Activated T-helper 1 cell treated with Interleukin-2 at 50 U/mL for 16 hours (primary cell): ENCODE data around the gene RNU1-3.
"Not testable (repeated sequence)": the region's sequence is repeated elsewhere in the genome, so short reads cannot be mapped to it uniquely, and the experiment has no call there.

ENCODE experiments used
- DNase-seq: peaks from one replicate; pipeline ENCODE4 v3.0.0-alpha.2; 2020; ENCODE audit warnings: low read depth

RNU1-3 gene

DNA sequence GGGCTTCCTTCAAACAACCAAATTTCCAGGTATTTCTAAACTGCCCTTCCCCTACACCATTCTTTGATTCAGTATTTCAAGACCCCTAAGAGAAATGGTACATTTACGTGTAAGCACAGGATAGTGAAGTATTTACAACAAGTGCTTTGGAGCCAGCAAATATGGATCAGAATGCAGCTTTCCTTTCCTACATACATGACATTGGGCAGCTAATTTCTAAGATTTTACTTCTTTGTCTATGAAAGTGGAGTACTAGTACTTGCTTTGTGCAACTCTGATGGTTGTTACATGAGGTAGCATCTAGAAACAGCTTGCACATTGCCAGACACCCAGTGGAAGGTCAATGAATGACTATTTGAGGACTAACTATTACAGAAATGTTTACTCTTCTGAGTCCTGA is 15.2 kb downstream of the RNU1-3 start:
- not testable (repeated sequence) for DNase-seq

DNA sequence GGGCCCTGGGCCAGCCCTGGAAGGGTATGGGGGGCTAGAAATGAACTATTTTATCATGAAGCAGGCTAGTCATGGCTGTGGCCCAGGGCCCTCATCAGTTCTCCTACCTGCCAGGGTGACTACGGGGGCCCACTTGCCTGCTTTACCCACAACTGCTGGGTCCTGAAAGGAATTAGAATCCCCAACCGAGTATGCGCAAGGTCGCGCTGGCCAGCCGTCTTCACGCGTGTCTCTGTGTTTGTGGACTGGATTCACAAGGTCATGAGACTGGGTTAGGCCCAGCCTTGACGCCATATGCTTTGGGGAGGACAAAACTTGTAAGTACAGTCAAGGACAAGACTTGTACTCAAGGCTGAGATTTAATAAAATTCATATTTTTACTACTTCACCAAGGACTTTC is 16.8 kb downstream of the RNU1-3 start:
- not testable (repeated sequence) for DNase-seq

DNA sequence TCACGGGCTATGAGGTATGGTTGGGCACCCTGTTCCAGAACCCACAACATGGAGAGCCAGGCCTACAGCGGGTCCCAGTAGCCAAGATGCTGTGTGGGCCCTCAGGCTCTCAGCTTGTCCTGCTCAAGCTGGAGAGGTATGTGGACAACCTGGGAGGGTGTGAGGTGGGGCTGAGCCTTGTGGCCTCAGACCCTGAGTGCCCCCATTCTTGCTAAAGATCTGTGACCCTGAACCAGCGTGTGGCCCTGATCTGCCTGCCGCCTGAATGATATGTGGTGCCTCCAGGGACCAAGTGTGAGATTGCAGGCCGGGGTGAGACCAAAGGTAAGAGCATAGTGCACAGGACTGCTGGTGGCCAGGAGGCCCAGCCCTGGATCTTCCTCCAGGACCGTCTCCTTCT is 17.4 kb downstream of the RNU1-3 start:
- not testable (repeated sequence) for DNase-seq

DNA sequence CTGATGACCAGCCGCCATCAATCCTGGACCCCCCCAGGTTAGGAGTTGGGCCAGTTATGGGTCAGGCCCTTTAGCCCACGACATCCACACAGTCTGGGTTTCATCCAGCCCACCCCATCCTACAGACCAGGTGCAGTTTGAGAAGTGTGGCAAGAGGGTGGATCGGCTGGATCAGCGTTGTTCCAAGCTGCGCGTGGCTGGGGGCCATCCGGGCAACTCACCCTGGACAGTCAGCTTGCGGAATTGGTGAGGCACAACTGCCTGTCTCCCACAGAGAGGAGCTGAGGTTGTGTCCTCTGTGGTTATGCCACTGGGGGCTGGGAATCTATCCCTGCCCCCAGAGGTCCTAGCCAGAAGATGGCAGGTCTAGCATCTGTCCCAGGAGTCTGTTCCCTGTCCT is 18.0 kb downstream of the RNU1-3 start:
- DNase-seq, result not testable (repeated sequence)

DNA sequence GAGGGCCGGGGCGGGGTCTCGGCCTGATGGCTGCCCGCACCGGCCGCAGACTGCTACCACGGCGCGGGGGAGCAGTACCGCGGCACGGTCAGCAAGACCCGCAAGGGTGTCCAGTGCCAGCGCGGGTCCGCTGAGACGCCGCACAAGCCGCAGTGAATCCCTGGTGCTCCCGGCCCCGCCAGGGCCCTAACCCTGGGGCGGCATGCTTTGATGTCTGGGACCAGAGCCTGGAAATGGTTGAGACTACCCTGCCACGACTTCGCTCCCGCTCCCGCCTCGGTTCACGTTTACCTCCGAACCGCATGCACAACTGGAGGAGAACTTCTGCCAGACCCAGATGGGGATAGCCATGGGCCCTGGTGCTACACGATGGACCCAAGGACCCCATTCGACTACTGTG is 18.5 kb downstream of the RNU1-3 start:
- DNase-seq, result not testable (repeated sequence)

DNA sequence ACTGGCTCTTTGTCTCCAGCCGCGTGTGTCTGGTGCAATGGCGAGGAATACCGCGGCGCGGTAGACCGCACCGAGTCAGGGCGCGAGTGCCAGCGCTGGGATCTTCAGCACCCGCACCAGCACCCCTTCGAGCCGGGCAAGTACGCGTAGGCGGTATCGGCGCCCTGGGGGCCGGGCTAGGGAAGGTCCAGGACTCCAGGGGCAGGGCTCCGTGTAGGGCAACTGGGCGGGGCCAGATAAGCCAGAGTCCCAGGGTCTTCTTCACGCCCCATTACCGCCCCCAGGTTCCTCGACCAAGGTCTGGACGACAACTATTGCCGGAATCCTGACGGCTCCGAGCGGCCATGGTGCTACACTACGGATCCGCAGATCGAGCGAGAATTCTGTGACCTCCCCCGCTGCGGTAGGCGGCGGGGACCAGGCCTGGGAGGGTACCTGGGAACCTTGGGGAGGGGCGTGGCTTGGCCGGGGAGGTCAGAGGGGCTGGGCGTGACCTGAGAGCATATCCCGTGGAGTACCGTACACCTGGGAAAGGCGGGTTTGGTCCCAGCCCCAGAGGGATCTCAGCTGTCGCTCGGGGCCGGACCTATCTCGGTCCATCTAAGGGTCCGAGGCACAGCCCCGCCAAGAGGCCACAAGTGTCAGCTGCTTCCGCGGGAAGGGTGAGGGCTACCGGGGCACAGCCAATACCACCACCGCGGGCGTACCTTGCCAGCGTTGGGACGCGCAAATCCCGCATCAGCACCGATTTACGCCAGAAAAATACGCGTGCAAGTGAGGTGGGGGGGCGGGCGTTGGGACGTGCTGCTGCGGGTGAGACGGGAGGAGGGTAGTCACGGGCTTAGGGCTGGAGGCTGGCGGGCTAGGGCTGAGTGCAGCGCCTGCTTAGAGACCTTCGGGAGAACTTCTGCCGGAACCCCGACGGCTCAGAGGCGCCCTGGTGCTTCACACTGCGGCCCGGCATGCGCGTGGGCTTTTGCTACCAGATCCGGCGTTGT is 19.3 kb downstream of the RNU1-3 start:
- not testable (repeated sequence) for DNase-seq

DNA sequence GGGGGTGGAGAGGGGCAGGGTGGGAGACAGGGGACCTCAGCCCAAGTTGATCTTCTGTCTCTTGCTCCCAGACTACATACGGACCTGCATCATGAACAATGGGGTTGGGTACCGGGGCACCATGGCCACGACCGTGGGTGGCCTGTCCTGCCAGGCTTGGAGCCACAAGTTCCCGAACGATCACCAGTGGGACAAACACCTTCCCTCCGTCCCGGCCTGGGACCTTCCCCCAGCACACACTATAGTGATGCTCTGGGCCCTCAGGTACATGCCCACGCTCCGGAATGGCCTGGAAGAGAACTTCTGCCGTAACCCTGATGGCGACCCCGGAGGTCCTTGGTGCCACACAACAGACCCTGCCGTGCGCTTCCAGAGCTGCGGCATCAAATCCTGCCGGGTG is 20.0 kb downstream of the RNU1-3 start:
- DNase-seq, result not testable (repeated sequence)

DNA sequence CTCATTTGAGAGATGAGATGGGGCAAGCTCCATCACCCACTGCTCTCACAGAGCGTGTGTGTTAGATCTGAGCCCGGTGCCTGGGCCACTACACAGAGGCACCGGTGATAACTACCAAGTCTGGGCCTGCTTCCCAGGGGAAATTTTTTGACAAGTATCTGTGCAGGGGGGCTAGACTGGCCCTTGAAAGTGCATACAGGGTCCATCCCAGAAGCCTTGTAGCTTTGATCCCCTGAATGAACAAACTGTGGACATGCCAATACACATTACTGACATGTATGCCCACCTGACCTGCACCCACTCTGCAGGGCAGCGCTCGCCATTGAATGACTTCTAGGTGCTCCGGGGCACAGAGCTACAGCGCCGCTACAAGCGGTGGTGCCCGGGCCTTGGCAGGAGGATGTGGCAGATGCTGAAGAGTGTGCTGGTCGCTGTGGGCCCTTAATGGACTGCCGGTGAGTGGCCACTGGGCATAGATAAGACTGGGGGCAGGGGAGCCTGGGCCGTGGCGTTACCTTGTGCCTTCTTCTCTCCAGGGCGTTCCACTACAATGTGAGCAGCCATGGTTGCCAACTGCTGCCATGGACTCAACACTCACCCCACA is 20.6 kb downstream of the RNU1-3 start:
- not testable (repeated sequence) for DNase-seq

DNA sequence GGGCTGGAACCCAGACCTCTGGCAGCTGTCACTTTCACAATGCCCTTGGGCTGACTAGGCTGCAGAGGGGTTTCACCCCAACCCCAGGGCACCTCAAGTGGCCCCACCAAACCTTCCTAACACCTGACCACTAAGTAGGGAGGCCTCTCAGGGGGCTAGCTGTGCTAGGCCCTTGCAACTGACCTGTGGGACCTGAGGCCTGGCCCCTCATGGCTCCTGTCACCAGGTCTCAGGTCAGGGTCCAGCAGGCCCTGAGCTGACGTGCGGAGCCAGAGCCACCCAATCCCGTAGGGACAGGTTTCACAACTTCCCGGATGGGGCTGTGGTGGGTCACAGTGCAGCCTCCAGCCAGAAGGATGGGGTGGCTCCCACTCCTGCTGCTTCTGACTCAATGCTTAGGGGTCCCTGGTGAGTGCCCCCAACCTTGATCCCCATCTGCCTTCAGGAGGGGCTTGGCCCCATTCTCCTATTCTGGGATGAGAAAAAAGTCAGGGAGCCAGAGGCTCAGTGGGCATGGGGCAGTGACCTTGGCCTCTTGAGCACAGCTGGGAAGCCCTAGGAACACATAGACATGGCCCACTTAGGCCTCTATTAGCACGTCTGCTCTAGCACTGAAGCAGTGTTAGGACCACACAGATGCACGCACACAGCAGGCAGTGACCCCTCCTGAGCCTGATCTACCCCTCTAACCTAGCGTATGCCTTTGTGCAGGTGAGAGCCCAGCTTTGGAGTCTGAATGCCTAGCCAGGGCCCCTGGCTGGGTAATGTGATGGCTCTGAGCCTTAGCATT is 21.3 kb downstream of the RNU1-3 start:
- not testable (repeated sequence) for DNase-seq

DNA sequence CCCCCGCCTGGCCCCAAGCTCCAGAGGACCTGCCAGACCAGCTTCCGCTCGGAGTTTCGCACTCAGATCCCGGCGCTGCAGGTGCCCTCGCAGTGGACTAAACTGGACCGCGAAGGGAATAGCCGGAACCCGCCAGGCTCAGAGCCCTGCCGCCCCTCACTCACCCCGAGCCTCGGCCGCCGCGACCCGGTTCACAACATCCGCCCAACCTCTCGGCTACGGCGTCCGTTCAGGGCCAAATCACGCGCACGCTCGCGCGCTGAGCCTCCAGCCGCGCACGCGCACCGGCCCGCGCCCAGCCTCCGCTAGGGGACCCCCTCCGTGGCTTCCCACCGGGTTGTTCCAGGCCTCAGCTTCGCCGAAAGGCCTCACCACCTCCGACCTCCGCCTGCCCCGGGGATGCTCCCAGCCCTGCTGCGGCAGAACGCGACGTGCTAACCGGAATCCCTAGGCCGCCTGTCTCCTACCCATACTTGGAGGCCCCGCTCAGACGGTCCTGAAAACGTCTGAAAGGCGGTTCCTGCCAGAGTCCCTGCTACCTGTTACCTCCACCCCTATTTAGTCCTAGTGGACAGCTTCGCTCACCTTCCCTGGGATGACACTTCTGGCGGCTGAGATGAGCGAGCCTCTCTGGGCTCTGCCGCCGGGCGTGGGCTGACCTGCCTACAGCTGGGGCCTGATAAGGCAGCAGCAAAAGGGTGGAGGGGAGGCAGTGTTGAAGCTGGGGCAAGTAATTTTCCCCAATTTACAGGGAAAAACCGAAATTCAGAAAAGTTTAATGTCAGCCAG is 22.1 kb downstream of the RNU1-3 start:
- DNase-seq, result peak; percentile 100

DNA sequence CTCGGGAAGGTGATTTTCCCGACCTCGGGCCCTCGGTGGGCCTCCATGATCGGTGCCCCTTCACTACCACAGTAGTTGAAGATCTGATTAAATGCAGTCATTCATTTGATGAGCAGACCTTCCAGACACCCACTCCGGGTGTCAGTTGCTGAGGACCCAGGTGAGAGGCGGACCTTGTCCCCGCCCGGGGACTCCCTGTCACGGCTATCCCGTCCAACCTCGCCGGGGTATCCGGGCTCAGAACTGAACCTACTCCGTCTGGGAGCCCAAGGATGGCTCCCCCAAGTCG is 22.6 kb downstream of the RNU1-3 start:
- no peak for DNase-seq

DNA sequence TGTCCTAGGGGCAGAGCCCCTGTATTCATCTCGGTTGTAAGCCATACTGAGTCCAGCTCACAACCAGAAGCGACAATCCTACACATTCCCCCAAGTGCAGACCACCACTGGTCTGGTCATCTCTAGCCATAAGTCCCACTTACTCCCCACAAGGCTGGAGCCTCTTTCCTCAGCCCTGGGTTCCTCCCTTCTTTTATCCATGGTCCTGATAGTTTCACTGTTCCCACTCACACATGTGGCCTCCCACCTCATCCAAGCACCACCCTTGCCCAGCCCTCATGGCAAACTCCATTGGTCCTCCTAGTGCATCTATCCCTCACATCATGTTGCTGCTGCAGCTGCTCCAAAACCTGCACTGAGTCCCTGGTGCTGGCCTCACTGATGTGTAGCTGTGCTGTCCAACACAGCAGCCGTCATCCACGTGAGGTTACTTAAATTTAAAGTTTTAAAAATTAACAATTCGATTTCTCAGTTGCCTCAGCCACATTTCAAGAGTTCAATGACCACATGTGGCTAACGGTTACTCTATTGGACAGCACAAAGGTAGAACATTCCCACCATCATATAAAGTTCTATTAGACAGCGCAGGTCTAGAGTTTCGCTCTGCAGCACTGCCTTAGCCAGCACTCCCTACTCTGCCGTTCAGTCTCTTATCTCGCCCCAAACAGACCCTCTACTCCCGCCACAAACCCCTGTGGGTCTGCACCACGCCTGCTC is 23.1 kb downstream of the RNU1-3 start:
- DNase-seq, result not testable (repeated sequence)

DNA sequence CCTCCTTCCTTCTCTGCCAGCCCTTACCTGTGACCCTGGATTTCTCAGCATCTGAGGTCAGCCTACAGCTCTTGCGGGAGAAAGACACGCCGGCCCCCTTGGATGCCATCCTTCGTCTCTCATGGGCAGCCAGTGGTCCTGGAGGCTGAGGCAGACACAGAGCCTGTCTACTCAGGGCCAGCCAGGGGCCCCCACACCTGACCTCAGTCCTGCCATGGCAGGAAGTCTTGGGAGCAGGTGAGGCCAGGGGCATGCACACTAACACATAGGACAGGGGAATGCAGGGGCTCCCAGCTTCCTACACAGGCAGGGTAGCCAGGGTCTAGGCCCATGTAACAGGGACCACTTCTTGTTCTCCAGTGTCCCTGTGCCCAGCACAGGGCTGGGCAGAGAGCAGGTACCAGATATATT is 23.7 kb downstream of the RNU1-3 start:
- not testable (repeated sequence) for DNase-seq

DNA sequence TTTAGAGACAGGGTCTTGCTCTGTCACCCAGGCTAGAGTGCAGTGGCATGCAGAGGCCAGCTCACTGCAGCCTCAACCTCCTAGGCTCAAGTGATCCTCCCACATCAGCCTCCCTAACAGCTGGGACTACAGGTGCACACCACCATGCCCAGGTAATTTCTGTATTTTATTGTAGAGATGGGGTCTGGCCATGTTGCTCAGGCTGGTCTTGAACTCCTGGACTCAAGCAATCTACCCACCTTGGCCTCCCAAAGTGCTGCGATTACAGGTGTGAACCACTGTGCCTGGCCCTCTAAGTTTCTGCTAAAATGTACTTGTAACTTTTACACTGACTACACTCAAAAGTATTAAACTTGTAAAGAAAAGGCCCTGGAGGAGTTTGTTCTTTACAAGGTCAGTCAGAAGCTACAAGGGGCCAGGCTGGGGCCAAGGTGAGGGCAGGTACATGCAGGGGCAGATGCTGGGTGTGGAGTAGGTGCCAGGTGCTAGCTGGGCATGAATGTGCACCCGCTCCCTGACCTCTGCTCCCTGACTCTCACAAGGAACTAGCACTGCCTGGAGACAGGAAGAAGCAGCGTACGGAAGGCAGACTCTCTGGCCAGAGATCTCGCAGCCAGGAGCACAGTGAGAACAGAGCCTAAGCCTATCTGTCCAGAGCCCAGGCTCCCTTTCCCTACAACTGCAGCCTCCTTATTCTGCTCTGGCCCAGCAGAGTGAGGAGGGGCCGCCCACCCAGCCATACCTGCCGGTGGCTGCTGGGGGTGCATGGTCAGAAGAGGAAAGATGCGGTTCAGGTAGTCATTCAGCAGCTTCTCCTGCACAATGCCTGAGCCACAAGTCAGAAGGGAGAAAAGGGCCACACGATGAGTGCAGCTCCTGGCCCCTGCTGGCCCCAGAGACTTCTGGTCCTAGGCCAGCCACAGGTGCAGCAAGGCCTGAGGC is 24.5 kb downstream of the RNU1-3 start:
- DNase-seq, result not testable (repeated sequence)

DNA sequence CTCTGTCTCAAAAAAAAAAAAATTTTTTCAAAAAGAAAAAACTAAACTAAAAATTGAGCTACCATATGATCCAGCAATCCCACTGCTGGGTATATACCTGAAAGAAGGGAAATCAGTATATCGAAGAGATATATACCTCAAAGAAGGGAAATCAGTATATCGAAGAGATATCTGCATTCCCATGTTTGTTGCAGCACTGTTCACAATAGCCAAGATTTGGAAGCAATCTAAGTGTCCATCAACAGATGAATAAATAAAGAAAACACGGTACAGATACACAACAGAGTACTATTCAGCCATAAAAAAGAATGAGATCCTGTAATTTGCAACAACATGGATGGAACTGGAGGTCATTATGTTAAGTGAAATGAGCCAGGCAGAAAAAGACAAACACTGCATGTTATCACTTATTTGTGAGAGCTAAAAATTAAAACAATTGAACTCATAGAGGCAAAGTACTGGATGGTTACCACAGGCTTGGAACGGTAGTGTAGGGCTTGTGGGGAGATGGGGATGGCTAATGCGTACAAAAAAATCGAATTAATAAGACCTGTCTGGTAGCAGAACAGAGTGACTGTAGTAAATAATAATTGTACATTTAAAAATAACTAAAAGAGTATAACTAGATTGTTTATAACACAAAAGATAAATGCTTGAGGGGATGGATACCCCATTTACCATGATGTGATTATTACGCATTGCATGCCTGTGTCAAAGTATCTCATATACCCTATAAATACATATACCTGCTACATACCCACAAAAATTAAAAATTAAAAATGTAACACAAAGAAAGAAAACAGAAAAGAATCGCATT is 25.4 kb downstream of the RNU1-3 start:
- DNase-seq, result not testable (repeated sequence)

DNA sequence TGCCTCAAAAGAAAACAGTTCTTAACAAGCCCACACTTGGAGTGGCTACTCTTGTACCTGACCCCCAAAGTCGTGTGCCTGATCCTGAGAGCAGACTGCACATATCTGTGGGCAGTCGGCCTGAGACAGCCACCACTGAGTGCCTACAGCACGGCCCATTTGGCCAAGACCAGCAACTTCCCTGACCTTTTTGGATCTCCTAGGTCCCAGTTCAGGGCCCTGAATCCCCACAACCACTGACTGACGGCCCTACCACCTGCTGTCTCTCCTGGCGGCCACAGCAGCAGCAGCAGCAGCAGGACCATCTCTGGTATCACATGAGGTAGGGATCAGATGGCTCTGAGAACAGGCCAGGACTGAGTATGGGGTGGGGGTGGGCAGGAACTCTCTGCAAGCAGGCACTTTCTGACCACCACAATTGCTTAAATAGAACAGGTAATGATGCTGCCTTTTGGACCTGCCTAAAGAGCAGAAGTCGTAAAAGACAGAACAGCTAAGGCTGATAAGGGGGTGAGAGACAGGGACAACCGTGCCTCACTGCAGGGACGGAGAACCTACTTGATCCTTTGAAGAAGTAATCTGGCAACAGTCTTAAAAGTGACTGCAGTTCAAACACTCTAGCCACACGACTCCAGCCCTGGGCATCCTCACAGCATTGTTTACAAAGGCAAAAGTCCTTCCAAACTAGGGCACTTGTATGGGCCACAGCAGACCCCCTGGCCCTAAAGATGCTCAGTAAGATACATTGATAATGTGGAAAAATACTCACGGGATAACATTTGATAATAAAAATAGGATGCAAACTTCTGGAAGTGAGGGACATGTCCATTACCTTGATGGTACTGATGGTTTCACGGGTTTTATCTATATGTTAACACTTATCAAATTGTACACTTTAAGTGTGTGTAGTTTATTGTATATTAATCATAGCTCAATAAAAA is 27.4 kb downstream of the RNU1-3 start:
- DNase-seq, result not testable (repeated sequence)

DNA sequence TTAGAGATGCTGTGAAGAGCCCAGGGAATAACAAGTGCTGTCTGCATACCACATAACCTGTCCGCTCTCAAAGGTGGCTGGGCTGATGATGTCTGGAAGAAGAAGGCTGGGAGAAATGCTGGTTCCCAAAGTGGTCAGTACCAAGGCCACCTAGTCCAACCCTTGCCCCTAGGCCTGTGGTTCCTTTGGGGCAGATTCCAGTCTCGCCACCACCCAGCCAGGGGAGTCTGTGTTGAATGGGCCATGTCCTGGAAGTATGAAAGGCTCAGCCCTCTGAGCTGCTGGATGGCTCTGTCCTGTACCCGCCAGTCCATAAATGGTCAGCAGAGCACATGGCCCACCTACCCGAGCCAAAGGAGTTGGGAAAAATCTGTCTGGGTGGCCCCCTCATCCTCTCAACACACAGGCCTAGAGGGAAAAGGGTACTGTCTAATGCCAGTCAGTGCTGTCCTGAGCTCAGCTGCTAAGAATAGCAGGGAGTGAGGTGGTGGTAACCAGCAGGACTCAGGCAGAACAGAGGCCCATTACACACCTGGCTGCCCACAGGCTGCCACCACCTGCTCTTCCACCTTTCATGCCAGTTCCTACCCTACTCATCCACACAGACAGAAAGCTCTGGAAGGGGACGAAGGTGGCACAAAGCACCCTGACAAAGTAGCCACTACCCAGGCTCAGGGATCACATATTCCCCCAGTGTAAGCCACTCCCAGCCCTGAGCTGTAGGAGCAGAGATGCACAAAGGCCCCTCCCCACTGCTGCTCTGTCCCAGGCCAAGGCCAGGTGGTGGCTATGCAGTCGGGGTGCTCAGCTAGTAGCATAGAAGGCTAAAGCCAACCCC is 28.6 kb downstream of the RNU1-3 start:
- DNase-seq, result not testable (repeated sequence)
